Measurements from ENCODE around the gene PIP4K2A. TPM values are rescaled to one million over a fixed set of nuclear protein-coding genes. Genes with fewer than 3 reads are reported as not detected.

Gene PIP4K2A
- total RNA-seq, 1 donor from 2014 or later = 44.2 TPM

- DNase-seq = no peak
Measured at GRCh38 chr10:22589851-22590514, 124.4 kb downstream of the PIP4K2A start.

GRCh38 chr10:22588462-22588861, 125.9 kb downstream of the PIP4K2A start:
- DNase-seq = no peak

- no peak for DNase-seq
Measured at GRCh38 chr10:22583683-22584082, 130.7 kb downstream of the PIP4K2A start.

- DNase-seq = no peak
Measured at GRCh38 chr10:22581461-22581860, 132.9 kb downstream of the PIP4K2A start.

- no peak for DNase-seq
Measured at GRCh38 chr10:22580711-22581110, 133.7 kb downstream of the PIP4K2A start.

DNA sequence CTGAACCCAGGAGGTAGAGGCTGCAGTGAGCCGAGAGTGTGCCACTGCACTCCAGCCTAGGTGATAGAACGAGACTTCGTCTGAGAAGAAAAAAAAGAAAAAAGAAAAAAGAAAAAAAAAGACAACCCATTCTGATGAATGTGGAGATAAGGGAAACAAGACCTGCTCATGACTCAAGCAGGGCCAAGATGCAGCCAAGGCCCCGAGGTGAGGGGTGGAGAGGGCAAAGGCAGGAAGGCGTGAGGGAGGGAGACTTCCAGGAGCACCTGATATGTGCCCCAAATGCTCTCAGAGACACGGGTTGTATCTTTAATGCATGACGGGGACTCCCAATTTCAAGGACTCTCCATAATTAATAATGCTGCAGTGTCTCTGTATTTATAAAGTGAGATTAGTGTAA, 134.6 kb downstream of the PIP4K2A start:
- DNase-seq = no peak

- peak; percentile 53 for DNase-seq
Measured at GRCh38 chr10:22573820-22574569, 140.4 kb downstream of the PIP4K2A start.

- DNase-seq = no peak
Measured at GRCh38 chr10:22570733-22571430, 143.5 kb downstream of the PIP4K2A start.

DNA sequence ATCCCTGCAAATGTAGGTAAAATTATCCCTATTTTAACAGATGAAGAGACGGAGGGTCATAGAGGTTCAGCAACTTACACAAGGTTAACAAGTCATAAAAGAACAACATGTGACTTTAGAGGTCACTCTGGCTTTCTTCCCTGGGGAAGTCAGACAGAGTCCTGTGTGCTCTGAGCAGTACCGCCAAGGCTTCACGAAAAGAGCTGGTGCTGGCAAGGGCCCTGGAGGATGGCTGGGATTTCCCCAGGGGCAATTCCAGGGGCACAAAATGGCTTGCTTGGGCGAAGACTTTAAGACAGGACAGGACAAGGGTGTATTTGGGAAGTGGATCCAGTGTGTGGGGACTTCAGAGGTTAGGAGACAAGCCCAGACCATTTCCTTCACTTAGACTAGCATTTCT, 144.1 kb downstream of the PIP4K2A start:
- no peak for DNase-seq

- peak; percentile 74 for DNase-seq
Measured at GRCh38 chr10:22568928-22569327, 145.4 kb downstream of the PIP4K2A start.

DNA sequence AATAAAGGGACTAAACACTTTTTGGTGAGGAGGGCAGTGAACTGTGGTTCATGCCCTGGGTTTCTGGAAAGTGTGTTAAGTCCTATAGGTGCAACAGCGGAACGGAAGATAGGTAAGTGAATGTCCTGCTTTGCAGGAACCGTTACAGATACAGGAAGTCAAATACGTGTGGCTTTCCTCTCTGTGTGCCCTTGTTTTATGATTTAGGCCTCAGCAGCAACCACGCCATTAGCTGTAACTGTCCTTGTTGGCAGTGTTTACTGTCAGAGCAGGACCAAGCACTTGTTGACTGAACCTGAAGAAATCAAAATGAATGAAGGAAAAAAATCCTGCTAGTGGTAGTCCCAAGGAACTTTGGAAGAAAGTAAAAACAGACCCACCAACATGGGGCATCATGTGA, 150.3 kb downstream of the PIP4K2A start:
- no peak for DNase-seq

DNA sequence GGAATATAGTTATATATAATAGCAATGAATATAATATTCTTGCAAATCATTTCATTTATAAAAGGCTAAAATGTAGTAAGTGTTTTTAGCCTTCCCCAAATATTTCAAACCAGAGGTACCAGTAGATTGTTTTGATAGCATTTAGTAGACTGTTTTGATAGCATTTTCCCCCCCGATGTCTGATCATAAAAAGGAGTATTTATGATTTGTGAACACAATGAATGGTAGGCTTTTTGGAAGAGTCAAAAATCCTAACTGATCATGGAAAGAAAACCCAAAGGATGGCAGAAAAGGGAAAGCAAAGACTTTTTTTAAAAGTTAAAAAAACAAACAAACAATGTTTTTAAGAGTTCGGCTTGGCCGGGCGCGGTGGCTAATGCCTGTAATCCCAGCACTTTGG, 152.5 kb downstream of the PIP4K2A start:
- no peak for DNase-seq

- DNase-seq = no peak
Measured at GRCh38 chr10:22560913-22561239, 153.5 kb downstream of the PIP4K2A start.

DNA sequence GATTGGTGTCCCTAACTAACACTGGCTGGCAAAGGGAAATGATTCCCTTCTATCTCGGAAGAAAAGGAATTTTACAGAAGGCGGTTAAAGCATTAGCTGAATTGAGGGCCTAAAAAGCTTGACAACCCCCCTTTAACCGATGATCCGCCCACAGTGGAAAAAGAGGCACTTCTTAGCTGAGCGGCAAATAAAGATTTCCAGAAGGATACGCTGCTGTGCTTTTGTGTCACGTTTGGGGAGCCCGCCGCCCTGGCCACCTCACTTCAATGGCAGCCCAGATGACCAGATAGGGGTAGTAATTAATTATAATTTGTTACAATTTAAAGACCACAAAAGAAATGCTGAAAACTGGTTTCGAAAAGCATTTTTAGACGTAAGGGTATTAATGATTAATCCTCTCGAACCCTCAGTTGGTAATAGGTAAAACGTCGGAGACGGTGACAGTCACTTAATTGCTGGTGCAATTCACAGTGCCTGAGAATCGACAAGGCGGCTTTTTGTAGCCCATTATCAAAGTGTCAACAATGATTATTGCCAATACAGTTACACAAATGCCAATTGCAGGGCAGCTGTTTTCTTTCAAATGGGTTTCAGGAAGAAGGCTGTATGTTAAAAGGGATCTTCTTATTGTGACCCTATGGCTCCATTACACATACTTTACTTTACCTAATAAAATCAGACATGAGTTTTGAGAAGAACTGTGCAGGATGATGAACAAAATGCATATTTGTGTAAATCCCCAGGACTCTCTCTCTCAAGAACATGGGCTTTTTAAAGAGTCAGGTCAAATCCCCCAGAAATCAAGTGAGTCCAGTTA, 154.1 kb downstream of the PIP4K2A start:
- no peak for DNase-seq

DNA sequence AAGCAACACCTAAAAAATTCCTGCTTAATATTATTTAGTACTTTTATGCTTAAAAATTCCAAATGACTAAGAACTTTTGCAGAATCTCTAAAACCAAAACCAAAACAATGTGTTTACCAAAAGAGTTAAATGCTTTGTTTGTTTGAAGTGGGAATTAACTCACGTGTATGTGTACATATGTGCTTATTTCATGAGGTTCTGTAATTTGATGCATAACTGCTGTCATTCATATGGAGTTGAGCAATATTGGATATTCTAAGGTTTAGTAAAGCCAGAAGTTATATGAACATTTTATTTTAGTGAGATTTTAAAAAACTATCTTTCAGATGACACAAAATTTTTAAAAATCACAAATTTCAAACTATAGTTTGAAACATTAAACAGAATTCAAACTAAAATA, 157.1 kb downstream of the PIP4K2A start:
- no peak for DNase-seq

GRCh38 chr10:22556774-22557173, 157.6 kb downstream of the PIP4K2A start:
- DNase-seq = no peak

GRCh38 chr10:22554461-22555182, 159.8 kb downstream of the PIP4K2A start:
- no peak for DNase-seq

DNA sequence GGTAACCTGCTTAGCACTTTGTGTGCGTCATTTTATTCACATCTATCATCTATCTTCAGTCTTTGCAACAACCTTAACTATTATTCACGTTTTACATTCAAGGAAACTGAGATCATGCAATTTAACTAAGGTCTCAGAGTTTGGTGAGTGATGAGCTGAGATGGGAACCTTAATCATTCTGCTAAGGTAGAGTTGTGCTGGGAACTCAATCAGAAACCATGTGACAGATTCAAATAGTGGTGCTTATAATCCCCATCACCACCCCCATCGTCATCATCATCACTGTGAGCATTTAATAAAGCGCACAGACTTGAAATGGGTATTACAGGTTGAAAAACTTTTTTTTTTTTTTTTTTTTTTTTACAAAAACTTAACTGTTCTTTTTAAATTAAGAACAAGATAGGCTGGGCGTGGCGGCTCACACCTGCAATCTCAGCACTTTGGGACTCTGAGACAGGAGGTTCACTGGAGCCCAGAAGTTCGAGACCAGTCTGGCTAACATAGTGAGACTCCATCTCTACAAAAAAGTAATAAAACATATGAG, 160.9 kb downstream of the PIP4K2A start:
- DNase-seq = no peak

- no peak for DNase-seq
Measured at GRCh38 chr10:22552888-22553378, 161.4 kb downstream of the PIP4K2A start.

DNA sequence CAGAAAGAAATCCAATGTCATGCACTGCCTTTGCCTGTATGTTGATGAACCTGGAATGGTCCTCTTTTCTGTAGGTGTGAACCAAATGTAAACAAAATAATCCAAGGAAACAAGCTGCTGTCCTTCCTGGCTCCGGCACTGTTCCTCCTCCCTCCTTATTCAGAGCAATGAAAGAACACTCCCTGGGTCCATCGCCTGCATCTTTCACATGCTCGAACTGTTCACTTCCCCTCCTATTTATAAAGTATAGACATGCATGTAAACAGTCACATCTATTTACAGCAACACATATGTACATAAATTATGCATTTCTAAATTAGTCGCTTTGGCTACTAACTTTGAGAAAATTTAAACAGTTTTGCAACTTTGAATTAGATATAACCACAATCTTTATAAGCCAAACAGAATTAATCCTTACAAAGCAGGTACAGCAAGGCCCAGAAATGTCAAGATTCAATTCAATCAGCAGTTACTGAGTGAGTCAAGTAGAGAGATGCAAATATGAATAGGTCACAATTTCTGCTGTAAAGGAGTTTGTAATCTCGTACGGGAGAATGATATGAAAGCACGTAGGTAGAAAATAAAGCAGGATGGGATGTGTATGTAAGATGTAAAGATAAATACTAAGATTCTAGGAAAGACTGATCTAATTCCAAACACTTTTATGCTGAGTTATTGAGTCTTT, 162.6 kb downstream of the PIP4K2A start:
- no peak for DNase-seq

- peak; percentile 73 for DNase-seq
Measured at GRCh38 chr10:22550732-22551131, 163.6 kb downstream of the PIP4K2A start.

Data from dermis blood vessel endothelial cell (primary cell).